NCI-H69 (cell line): ENCODE data around the gene TMEM151B.
"Not testable (repeated sequence)": the region's sequence is repeated elsewhere in the genome, so short reads cannot be mapped to it uniquely, and the experiment has no call there.

Experiments
- DNase-seq: peaks from one replicate; lab custom pipeline; 2025; lab: John Stamatoyannopoulos, UW

TMEM151B gene

DNA sequence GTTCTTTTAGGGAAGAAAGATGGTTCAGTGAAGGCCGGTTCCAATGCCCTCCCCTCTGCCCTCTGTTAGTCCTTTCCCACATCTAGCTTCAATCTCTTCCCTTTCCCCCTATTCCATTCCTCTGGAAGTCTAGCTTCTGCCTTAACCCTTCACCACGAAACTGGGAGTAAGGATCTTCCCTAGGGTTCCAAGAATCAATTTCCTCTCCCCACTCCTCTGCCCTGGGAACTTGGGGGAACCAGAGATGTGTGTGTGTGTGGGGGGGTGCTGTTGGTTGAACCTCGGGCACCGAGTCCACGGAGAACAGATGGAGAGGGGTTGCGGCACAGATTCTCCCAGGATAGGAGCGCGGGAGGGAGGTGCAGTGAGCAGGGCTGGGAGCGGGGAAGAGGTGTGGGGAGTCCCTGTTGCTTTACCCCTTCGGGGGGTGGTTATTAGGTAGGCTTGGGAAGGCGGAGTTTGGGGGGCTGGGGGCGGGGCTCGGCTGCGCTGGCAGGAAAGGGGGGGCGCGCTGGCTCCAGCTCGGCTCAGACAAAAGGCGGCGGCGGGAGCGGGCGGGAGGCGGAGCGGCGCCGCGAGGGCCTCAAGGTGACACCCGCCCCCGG is at the start of gene TMEM151B:
TSS of gene TMEM151B (plus strand) at position 530 of the 605 bp plus-strand sequence. CDS start 293 bp downstream, outside the sequence.
- DNase-seq, result peak; percentile 66

DNA sequence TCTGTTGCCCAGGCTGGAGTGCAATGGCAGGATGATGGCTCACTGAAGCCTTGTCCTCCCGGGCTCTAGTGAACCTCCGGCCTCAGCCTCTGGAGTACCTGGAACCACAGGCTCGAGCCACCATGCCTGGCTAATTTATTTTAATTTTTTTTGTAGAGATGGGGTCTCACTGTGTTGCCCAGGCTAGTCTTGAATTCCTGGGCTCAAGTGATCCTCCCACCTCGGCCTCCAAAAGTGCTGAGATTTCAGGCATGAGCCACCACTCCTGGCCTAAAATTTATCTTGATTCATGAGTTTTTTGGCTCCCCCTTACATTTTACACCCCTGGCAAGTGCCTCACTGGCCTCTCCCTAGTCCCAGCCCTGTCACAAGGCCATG is 49.3 kb upstream of the TMEM151B start:
- DNase-seq, result no peak

DNA sequence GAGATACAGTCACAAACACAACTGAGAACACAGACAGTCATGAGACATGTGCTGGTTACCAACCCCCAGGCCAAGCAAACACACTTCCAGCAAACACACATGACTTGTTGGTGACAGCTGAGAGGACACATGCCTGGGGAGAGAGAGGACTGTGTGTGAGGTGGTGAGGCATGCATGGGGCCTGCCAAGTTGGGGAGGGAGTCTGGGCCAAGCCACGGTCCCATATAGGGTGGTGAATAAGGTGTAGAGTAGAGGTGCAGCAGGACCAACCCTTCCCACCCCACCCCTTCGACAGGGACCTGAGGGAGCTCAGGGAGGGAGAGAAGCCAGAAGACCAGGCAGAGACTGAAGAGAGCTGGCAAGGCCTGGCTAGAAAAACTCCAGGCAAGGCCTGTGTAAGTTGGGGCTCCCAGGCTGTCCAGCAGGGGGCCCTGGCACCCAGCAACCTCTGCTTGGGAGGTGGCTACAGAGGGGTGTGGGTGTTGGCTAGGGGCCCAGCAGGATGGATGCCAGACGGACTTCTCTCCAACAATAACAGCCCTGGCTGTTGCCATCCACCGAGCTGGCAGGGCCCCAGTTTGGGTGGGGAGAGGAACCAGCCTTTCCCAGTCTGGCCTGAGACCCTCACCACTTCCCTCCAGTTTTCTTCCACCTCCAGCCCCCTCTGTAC is 48.8 kb upstream of the TMEM151B start:
- DNase-seq, result peak; percentile 93

- DNase-seq, result peak; percentile 38
Observed at GRCh38 chr6:44221961-44222335, 48.3 kb upstream of the TMEM151B start.

GRCh38 chr6:44222486-44223318 is 47.5 kb upstream of the TMEM151B start:
- DNase-seq, result peak; percentile 57

- peak; percentile 93 for DNase-seq
Observed at GRCh38 chr6:44223319-44224028, 46.8 kb upstream of the TMEM151B start, which contains the start of gene SLC29A1. Gene SLC29A1, plus strand, starts transcription at chr6:44223595. Its CDS starts 3,719 bp downstream, at chr6:44227314.

- peak; percentile 68 for DNase-seq
Observed at GRCh38 chr6:44224029-44224964, 46.0 kb upstream of the TMEM151B start.

- DNase-seq, result peak; percentile 33
Observed at GRCh38 chr6:44224965-44225305, 45.3 kb upstream of the TMEM151B start.

GRCh38 chr6:44225579-44226325 is 44.5 kb upstream of the TMEM151B start:
- peak; percentile 43 for DNase-seq

DNA sequence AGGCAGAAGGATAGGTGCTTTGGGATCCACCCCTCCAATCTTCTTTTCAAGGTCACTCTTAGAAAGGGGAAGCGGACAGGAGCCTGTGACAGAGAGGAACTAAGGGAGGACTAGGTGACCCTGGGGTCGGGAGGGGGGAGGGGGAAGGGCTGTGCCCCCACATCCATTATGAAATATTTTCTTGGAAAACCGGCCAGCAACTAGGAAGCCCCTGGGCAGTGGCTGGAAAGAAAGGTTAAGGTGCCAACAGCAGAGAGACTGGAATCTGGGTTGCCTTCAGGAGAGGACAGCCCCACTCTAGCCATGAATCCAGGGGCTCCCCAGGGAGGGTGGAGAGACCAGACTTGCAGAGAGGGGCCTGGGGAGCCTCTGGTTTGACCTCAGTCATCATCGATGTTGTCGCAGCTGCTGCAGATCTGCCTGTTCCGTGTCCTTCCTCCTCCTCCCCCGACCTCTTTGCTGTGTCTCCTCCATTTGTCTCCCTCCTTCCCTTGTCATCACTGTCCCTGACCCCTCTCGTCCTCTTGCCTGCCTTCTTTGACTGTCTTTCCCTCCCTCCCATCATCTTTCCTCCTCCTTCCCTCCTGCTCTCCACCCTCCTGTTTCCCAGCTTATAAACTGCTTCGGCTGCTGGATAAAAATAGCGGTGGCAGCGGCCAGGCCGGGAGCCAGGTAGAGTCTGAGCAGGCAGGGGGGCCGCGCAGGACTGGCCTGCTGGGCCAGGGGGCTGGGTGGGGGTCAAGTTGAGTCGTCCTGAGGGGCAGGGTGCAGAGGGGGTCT is 43.7 kb upstream of the TMEM151B start:
- DNase-seq, result peak; percentile 29

GRCh38 chr6:44227148-44227793 is 43.0 kb upstream of the TMEM151B start:
- DNase-seq, result peak; percentile 48

GRCh38 chr6:44228031-44228430 is 42.2 kb upstream of the TMEM151B start:
- no peak for DNase-seq

DNA sequence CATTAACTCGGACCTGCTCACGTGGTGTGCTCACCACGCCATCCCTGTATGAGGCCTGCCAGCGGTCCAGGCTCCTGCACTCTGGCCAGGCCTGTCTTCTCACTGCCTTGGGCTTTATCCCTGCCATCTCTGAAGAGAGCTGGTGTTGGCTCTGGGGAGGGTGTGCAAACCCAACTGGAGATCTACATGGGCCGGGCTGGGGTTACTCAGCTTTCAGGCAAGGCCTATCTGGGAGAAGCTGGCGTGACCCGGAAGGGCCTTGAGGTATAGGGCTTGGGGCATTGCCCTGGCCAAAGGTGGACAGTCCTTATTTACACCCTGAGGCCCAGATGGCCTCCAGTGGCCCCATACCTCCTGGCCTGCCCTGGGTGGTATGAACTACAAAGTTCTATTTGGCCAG is 41.8 kb upstream of the TMEM151B start:
- no peak for DNase-seq

DNA sequence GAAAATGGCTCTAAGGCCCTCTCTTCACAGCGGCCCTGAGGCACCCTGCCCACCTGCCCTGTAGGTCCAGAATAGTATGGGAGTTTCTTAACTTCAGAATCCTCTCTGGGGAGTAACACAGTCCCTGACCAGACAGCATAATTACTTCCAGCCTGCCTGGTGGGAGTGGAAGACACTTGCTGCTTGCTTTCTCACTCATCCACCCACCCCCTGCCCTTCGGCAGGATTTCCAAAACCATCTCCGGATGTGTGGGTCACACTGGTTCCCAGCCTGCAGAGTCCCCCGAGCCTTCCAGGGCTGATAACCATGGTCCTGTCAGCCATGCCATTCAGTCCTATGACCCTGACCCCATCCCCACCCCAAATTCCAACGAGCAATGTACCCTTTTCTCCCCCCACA is 41.4 kb upstream of the TMEM151B start:
- no peak for DNase-seq

DNA sequence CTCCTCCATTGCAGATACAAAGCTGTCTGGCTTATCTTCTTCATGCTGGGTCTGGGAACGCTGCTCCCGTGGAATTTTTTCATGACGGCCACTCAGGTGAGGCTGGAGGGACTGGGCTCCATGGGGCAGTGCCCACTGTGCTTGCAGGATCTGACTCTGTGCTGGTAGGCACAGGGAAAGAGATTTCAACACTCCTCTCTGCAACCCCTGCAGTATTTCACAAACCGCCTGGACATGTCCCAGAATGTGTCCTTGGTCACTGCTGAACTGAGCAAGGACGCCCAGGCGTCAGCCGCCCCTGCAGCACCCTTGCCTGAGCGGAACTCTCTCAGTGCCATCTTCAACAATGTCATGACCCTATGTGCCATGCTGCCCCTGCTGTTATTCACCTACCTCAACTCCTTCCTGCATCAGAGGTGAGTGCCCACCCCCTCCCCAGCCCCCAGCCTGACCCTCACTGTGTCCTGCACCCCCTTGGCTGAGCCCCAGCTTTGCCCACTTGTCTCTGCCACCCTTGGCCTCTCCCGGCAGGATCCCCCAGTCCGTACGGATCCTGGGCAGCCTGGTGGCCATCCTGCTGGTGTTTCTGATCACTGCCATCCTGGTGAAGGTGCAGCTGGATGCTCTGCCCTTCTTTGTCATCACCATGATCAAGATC is 40.7 kb upstream of the TMEM151B start:
- DNase-seq, result no peak

DNA sequence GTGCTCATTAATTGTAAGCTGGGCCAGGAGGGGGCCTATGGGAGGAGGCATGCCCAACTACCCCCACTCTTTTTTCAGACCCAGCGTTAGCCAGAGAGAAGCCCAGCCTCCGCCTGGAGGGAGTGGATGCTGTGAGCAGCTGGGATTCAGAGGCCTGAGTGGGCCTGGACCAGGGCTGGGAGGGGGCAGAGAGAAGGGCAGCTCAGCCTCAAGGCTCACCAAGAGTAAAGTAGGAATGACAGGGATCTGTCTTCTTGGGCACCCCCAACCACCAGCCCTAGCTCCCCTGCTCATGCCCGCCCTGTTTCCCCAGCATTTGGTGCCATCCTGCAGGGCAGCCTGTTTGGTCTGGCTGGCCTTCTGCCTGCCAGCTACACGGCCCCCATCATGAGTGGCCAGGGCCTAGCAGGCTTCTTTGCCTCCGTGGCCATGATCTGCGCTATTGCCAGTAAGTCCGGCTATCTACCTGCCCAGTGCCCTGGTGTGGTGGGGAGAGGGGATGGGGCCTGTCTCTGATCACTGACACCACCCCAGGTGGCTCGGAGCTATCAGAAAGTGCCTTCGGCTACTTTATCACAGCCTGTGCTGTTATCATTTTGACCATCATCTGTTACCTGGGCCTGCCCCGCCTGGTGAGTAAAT is 40.1 kb upstream of the TMEM151B start:
- no peak for DNase-seq

GRCh38 chr6:44231426-44231825 is 38.8 kb upstream of the TMEM151B start:
- not testable (repeated sequence) for DNase-seq
